OCI-LY7 (cell line): ENCODE measurements around the gene NSD1. TPM values are rescaled to one million over a fixed set of nuclear protein-coding genes. Genes with fewer than 3 reads are reported as not detected.

Experiments used
- BruUV-seq: library from RNA; stranded (reverse); fragments of 400-500 nt; replicated peaks from 2 replicates; lab custom pipeline; 2021; lab: Mats Ljungman, UMichigan
- CTCF ChIA-PET: fragments of 300-600 bp; sonication (Branson Sonifier 250); formaldehyde crosslinking; loops from one replicate; lab custom pipeline; 2022; ENCODE audit warnings: antibody characterized with exemption; ENCODE audit not compliant: unreplicated experiment; lab: Charles Lee
- POLR2A ChIA-PET: fragments of 300-600 bp; sonication (Branson Sonifier 250); formaldehyde crosslinking; loops from one replicate; lab custom pipeline; 2022; ENCODE audit warnings: antibody characterized with exemption; lab: Charles Lee
- DNase-seq: peaks from one replicate; pipeline ENCODE4 v3.0.0-alpha.2; 2015; ENCODE audit warnings: low spot score
- H2AFZ ChIP-seq: fragments of 200-600 bp; sonication (generic), shearing (Covaris generic); 2 replicates; pipeline ENCODE4 v1.6.1; 2014; ENCODE audit warnings: mild to moderate bottlenecking, antibody characterized with exemption, low read length, moderate library complexity
- H3K27ac ChIP-seq: fragments of 200-600 bp; sonication (generic); 2 replicates; pipeline ENCODE4 v1.5.1; 2014; ENCODE audit warnings: mixed run types, low read depth, mild to moderate bottlenecking, moderate library complexity, low read length, inconsistent platforms; ENCODE audit not compliant: poor library complexity, severe bottlenecking
- H3K36me3 ChIP-seq: fragments of 200-600 bp; sonication (generic); 2 replicates; pipeline ENCODE4 v1.6.1; 2014; ENCODE audit warnings: mild to moderate bottlenecking, antibody characterized with exemption, low read length, moderate library complexity, mixed read lengths; ENCODE audit not compliant: insufficient read depth
- H3K4me1 ChIP-seq: fragments of 200-600 bp; sonication (generic); 2 replicates; pipeline ENCODE4 v1.5.1; 2014; ENCODE audit warnings: mild to moderate bottlenecking, low read length; ENCODE audit not compliant: insufficient read depth, poor library complexity, severe bottlenecking
- H3K4me2 ChIP-seq: fragments of 200-600 bp; sonication (generic); 2 replicates; pipeline ENCODE4 v1.6.1; 2014; ENCODE audit warnings: mild to moderate bottlenecking, low read length
- H3K4me3 ChIP-seq: fragments of 200-600 bp; sonication (generic); 2 replicates; pipeline ENCODE4 v1.5.1; 2014; ENCODE audit warnings: mild to moderate bottlenecking, low read depth, low read length; ENCODE audit not compliant: poor library complexity, severe bottlenecking
- H3K79me2 ChIP-seq: fragments of 200-600 bp; sonication (generic); 2 replicates; pipeline ENCODE4 v1.6.1; 2016; ENCODE audit warnings: low read depth, mild to moderate bottlenecking, low read length, moderate library complexity, mixed read lengths; ENCODE audit not compliant: insufficient read depth
- H3K9me2 ChIP-seq: fragments of 200-600 bp; sonication (generic); 2 replicates; pipeline ENCODE4 v1.6.1; 2016; ENCODE audit warnings: mild to moderate bottlenecking, low read length, mixed read lengths; ENCODE audit not compliant: insufficient read depth
- H3K9me3 ChIP-seq: fragments of 200-600 bp; sonication (generic); 2 replicates; pipeline ENCODE4 v1.6.1; 2014; ENCODE audit warnings: mild to moderate bottlenecking, mixed run types, low read length, mixed read lengths
- H4K20me1 ChIP-seq: fragments of 200-600 bp; sonication (generic); 2 replicates; pipeline ENCODE4 v1.6.1; 2014; ENCODE audit warnings: mild to moderate bottlenecking, antibody characterized with exemption, low read length, moderate library complexity, mixed read lengths; ENCODE audit not compliant: insufficient read depth
- EZH2phosphoT487 ChIP-seq: fragments of 200-600 bp; sonication (generic); IDR thresholded peaks from 2 replicates; pipeline ENCODE4 v1.6.1; 2018; ENCODE audit warnings: low read depth, borderline replicate concordance, mild to moderate bottlenecking, mixed run types, antibody characterized with exemption, low read length, moderate library complexity, mixed read lengths
- intact Hi-C: fragments of 100-400 bp; cut with micrococcal nuclease; formaldehyde crosslinking; loops from one replicate; pipeline ENCODE4 v1.10.0; 2022; ENCODE audit not compliant: unreplicated experiment
- total RNA-seq, 2 experiments: library from RNA; depleted of rRNA in 1 of 2; stranded (reverse); fragments of >200 nt in 1 of 2; shearing (Covaris generic) in 1 of 2; gene quantifications; 2 replicates each; pipeline ENCODE4 v1.2.3, GENCODE V29; 2014 to 2022
- TF ChIP-seq, protein P1 (sequence below): fragments of 200-600 bp; sonication (generic); conservative IDR thresholded peaks from 2 replicates; pipeline ENCODE4 v1.5.1; 2014; ENCODE audit warnings: mild to moderate bottlenecking, antibody characterized with exemption, low read length, moderate library complexity, mixed read lengths

NSD1 gene
- total RNA-seq, 2 experiments from 2014 or later: 64.3 to 142 TPM

- Histone ChIP-seq H2AFZ (no peak overlapping the region), H4K20me1 (no peaks in the 10 kb centered on the region), H3K4me1 (peaks cover 56% of the 10 kb centered on the region), H3K4me2 (no peak overlapping the region), H3K4me3 (no peak overlapping the region), H3K36me3 (no peaks in the 10 kb centered on the region; the same call in 1 of the 2 replicates), H3K27ac (no peak overlapping the region), H3K9me3 (no peaks in the 10 kb centered on the region), H3K9me2 (no peaks in the 10 kb centered on the region), H3K79me2 (no peaks in the 10 kb centered on the region)
- intact Hi-C loops: no loop called here
- DNase-seq: no peak
- no peak for TF ChIP-seq EZH2phosphoT487
- TF ChIP-seq, protein P1, sequence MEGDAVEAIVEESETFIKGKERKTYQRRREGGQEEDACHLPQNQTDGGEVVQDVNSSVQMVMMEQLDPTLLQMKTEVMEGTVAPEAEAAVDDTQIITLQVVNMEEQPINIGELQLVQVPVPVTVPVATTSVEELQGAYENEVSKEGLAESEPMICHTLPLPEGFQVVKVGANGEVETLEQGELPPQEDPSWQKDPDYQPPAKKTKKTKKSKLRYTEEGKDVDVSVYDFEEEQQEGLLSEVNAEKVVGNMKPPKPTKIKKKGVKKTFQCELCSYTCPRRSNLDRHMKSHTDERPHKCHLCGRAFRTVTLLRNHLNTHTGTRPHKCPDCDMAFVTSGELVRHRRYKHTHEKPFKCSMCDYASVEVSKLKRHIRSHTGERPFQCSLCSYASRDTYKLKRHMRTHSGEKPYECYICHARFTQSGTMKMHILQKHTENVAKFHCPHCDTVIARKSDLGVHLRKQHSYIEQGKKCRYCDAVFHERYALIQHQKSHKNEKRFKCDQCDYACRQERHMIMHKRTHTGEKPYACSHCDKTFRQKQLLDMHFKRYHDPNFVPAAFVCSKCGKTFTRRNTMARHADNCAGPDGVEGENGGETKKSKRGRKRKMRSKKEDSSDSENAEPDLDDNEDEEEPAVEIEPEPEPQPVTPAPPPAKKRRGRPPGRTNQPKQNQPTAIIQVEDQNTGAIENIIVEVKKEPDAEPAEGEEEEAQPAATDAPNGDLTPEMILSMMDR: no peak
- no TSS peak for BruUV-seq
- ChIA-PET CTCF (interaction anchor here (0.6 to 0.7 kb wide), 2 partner anchors 175 to 321 kb away, joined by 3 read pairs; no protein-coding TSS in a partner anchor), POLR2A (interaction anchor here (0.7 to 2.3 kb wide), 7 partner anchors 10 to 208 kb away, joined by 3 to 16 read pairs (median 3); no protein-coding TSS in a partner anchor)
These were observed 6.8 kb upstream of the NSD1 start for GRCh38 chr5:177126771-177127170.

GRCh38 chr5:177128551-177128981 is 5.0 kb upstream of the NSD1 start:
- H3K36me3 ChIP-seq: no peaks in the 10 kb centered on the region
- H3K79me2 ChIP-seq: no peaks in the 10 kb centered on the region
- H2AFZ ChIP-seq: peak overlapping the region; percentile 40; the same call in 1 of the 2 replicates
- intact Hi-C loops: no loop called here
- DNase-seq: no peak
- H3K4me2 ChIP-seq: no peak overlapping the region
- no peak overlapping the region for H3K4me3 ChIP-seq
- H4K20me1 ChIP-seq: no peaks in the 10 kb centered on the region
- TF ChIP-seq EZH2phosphoT487: no peak
- TF ChIP-seq, protein P1: no peak
- H3K9me3 ChIP-seq: no peaks in the 10 kb centered on the region
- no peaks in the 10 kb centered on the region for H3K9me2 ChIP-seq
- BruUV-seq: no TSS peak
- ChIA-PET POLR2A (interaction anchor here (0.7 to 1.2 kb wide), 5 partner anchors 11 to 110 kb away, joined by 3 to 4 read pairs (median 3); no protein-coding TSS in a partner anchor), CTCF (interaction anchor here (0.8 to 1.4 kb wide), 3 partner anchors 16 to 180 kb away, joined by 3 to 4 read pairs (median 3); no protein-coding TSS in a partner anchor)
- no peak overlapping the region for H3K27ac ChIP-seq
- peaks cover 53% of the 10 kb centered on the region for H3K4me1 ChIP-seq
